Loucy (cell line): ENCODE results near the gene KRT222.

ENCODE experiments used
- CTCF ChIP-seq: fragments of 200-600 bp; sonication (generic); conservative IDR thresholded peaks from 2 replicates; pipeline ENCODE4 v1.5.1; 2014; ENCODE audit warnings: mild to moderate bottlenecking, antibody characterized with exemption, low read length
- EZH2phosphoT487 ChIP-seq: fragments of 200-600 bp; IDR thresholded peaks from 2 replicates; pipeline ENCODE4 v1.6.1; 2018; ENCODE audit warnings: antibody characterized with exemption, mild to moderate bottlenecking, moderate library complexity, borderline replicate concordance

DNA sequence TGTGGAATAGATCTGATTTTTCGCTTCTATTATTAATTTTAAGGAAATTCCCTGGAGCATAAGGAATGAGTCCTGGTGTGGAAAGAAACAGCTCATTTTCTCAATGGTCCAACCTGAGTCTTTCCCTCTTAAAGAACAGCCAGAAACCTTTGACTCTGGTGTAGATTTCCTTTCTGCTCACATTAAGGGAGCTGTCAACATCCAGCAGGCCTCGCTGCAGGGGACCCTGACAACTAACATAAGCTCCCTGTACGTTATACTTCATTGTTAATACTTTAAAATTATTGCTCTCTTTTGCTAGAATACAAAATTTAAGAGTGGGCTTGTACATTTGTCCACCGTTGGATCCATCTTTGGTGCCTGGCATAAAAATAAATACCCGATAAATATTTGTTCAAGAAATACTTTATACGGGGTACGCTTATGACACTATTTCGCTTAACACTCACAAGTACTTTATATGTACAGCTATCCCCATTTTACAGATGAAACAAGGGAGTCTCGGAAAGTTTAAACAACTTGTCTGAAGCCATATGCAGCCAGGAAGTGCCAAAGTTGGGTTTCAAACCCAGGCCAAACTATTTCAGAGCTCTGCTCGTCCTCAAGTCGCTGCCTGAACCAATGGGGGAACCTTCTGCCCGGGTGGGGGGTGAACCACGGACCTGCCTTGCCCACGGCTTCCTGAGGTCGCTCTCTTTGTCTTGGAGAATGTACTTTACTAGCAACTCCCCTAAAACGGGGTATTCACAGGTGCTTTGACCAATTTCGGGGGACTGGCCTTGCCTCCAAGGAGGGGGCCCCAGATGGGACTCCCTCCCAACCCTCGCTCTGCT, 18.0 kb downstream of the KRT222 start:
- TF ChIP-seq CTCF, result no peak
- no peak for TF ChIP-seq EZH2phosphoT487
